ENCODE measurements around the gene COPB1. TPM values are rescaled to one million over a fixed set of nuclear protein-coding genes. Genes with fewer than 3 reads are reported as not detected.
"Not testable (repeated sequence)": the region's sequence is repeated elsewhere in the genome, so short reads cannot be mapped to it uniquely, and the experiment has no call there.

Gene COPB1
- total RNA-seq, 1 donor, result 221 TPM

GRCh38 chr11:14541192-14541947 is 41.8 kb upstream of the COPB1 start:
- peak; percentile 33 for DNase-seq (ENCODE audit: low read depth)
- TF ChIP-seq CTCF (IDR thresholded peaks at IDR 0.05; ENCODE audit: insufficient read depth, low read length), result no peak
- H3K4me3 ChIP-seq (ENCODE audit: low read depth, low read length), result no peak overlapping the region

- no peak overlapping the region for H3K4me3 ChIP-seq (ENCODE audit: low read depth, low read length)
- no peak for TF ChIP-seq CTCF (IDR thresholded peaks at IDR 0.05; ENCODE audit: insufficient read depth, low read length)
- DNase-seq (ENCODE audit: low read depth), result no peak
These were observed 40.4 kb upstream of the COPB1 start for GRCh38 chr11:14539982-14540421.

- DNase-seq (ENCODE audit: low read depth), result no peak
- H3K4me3 ChIP-seq (ENCODE audit: low read depth, low read length), result no peak overlapping the region
- TF ChIP-seq CTCF (IDR thresholded peaks at IDR 0.05; ENCODE audit: insufficient read depth, low read length), result no peak
These were observed 39.4 kb upstream of the COPB1 start for GRCh38 chr11:14538926-14539554.

- TF ChIP-seq CTCF (IDR thresholded peaks at IDR 0.05; ENCODE audit: insufficient read depth, low read length), result no peak
- no peak for DNase-seq (ENCODE audit: low read depth)
- H3K4me3 ChIP-seq (ENCODE audit: low read depth, low read length), result no peak overlapping the region
These were observed 38.8 kb upstream of the COPB1 start for GRCh38 chr11:14538271-14538925.

- peak; percentile 55 for DNase-seq (ENCODE audit: low read depth)
- peak; percentile 81 for TF ChIP-seq CTCF (IDR thresholded peaks at IDR 0.05; ENCODE audit: insufficient read depth, low read length)
- H3K4me3 ChIP-seq (ENCODE audit: low read depth, low read length), result no peak overlapping the region
These were observed 37.6 kb upstream of the COPB1 start for GRCh38 chr11:14537134-14537599.

GRCh38 chr11:14535166-14535565 is 35.6 kb upstream of the COPB1 start:
- not testable (repeated sequence) for DNase-seq (ENCODE audit: low read depth); H3K4me3 ChIP-seq (ENCODE audit: low read depth, low read length)

GRCh38 chr11:14529951-14530350 is 30.3 kb upstream of the COPB1 start:
- no peak for TF ChIP-seq CTCF (IDR thresholded peaks at IDR 0.05; ENCODE audit: insufficient read depth, low read length)
- DNase-seq (ENCODE audit: low read depth), result no peak
- H3K4me3 ChIP-seq (ENCODE audit: low read depth, low read length), result no peak overlapping the region
